Fibroblast of the aortic adventitia (primary cell): ENCODE results near the gene RBFA. TPM values are rescaled to one million over a fixed set of nuclear protein-coding genes. Genes with fewer than 3 reads are reported as not detected.

Source experiments
- DNase-seq: peaks from one replicate; pipeline ENCODE4 v3.0.0-alpha.2; 2010; ENCODE audit warnings: low read depth
- H3K4me3 ChIP-seq: 2 replicates; pipeline ENCODE4 v1.5.1; 2011; ENCODE audit warnings: low read depth, mild to moderate bottlenecking, control low read depth, low read length, moderate library complexity
- total RNA-seq: library from RNA; depleted of rRNA; stranded (reverse); fragments of >200 nt; gene quantifications from 2 replicates; pipeline ENCODE4 v1.2.3, GENCODE V29; 2012; ENCODE audit warnings: low replicate concordance
- TF ChIP-seq, protein P1 (sequence below): IDR thresholded peaks from 2 replicates; pipeline ENCODE4 v1.5.1; 2011; ENCODE audit warnings: mild to moderate bottlenecking, low read length, control low read depth, inconsistent platforms; ENCODE audit not compliant: insufficient read depth

The RBFA gene
- total RNA-seq, 1 donor, result 17.6 TPM

DNA sequence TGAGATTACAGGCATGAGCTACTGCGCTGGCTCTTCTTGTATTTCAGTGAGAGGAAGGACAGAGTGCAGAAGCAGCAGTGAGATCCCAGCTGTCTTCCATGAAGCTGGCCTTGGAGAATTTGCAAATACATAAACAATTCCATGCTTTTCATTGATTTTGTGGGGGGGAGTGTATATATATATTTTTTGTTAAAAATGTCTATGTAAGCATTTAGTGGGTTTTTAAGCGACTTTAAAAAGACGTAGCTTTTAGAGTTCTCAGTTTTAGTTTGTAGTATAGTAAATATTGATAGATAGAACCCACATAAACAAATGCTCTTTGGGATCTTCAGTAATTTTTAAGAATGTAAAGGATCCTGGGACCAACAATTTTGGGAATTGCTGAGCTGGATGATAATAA, 6.3 kb downstream of the RBFA start:
- no peak for DNase-seq
- TF ChIP-seq, protein P1, sequence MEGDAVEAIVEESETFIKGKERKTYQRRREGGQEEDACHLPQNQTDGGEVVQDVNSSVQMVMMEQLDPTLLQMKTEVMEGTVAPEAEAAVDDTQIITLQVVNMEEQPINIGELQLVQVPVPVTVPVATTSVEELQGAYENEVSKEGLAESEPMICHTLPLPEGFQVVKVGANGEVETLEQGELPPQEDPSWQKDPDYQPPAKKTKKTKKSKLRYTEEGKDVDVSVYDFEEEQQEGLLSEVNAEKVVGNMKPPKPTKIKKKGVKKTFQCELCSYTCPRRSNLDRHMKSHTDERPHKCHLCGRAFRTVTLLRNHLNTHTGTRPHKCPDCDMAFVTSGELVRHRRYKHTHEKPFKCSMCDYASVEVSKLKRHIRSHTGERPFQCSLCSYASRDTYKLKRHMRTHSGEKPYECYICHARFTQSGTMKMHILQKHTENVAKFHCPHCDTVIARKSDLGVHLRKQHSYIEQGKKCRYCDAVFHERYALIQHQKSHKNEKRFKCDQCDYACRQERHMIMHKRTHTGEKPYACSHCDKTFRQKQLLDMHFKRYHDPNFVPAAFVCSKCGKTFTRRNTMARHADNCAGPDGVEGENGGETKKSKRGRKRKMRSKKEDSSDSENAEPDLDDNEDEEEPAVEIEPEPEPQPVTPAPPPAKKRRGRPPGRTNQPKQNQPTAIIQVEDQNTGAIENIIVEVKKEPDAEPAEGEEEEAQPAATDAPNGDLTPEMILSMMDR, result no peak
- no peak overlapping the region for H3K4me3 ChIP-seq

DNA sequence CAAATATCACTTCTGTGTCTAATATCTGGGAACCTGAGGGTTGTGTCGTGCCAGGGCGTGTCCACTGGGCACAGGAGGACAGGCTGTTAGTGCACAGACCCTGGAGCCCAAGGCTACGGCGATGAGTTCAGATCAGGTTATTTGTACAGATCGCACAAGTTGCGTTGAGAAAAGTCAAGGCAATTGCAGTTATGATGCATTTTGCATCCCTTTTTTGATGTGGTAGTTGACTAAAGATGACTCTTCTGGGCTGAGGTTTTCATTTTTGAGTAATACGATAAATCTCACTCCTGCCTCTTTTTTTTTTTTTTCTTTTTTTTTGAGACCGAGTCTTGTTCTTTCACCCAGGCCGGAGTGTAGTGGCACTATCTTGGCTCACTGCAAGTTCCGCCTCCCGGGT, 7.2 kb downstream of the RBFA start:
- H3K4me3 ChIP-seq, result no peak overlapping the region
- TF ChIP-seq, protein P1, result no peak
- DNase-seq, result no peak

DNA sequence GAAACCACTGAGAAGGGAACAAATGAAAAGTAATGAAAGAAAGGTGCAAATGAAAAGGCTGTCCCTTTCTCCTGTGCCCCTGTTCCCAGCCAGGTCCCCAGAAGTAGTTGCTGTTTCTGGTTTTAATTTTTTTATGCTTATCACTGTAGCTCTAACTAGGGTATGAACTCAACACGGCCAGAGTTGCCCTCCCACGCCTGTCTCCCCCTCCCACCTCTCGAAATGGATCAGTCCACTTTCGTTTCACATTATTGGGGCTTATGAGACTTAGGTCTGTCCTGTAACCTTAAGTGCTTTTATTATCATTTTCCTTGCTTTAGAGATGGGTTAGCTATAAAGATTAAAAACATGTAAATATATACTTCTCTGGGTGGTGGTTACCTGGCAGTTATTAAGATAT, 8.6 kb downstream of the RBFA start:
- no peak overlapping the region for H3K4me3 ChIP-seq
- DNase-seq, result no peak
- TF ChIP-seq, protein P1, result no peak

- no peak overlapping the region for H3K4me3 ChIP-seq
- TF ChIP-seq, protein P1, result no peak
- no peak for DNase-seq
These were observed 9.8 kb downstream of the RBFA start for GRCh38 chr18:80044072-80044471.

DNA sequence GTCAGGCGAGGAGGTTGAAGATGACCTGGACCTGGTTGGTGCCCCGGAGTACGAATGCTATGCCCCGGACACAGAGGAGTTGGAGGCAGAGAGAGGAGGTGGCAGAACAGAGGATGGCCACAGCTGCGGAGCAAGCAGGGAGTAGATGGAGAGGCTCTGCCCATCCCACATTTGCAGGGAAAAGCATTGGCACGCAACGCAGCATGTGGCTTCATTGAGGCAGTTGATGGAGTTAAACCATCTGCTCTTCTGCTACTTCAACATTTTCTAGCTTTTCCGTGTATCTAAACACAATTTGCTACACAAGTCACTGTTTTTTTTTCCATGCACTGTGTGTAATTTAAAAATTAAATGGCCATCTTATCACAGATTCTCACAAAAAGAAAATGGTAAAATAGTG, 11.8 kb downstream of the RBFA start:
- TF ChIP-seq, protein P1, result no peak
- DNase-seq, result no peak

DNA sequence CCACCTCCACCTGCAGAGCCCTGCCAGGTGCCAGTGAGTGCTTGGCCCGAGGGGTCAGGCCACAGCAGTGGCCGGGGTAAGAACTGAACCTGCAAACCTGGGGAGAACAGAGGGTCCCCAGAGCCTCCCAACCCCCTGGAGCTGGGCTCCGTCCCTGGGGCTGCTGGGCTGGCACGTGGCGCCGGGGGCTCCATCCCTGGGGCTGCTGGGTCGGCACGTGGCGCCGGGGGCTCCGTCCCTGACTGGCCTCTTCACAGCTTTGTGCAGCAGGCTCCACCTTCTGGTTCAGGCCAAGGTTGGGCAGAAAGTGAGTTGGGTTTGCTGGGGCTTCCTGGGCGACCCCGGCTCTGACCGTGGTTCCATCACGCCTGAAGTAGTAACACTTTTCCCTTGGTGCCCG, 12.2 kb downstream of the RBFA start:
- TF ChIP-seq, protein P1, result no peak
- no peak for DNase-seq
- no peak overlapping the region for H3K4me3 ChIP-seq

More for the DNA sequence above, 11.8 kb downstream of the RBFA start:
- no peak overlapping the region for H3K4me3 ChIP-seq

- no peak for DNase-seq
- no peak overlapping the region for H3K4me3 ChIP-seq
- TF ChIP-seq, protein P1, result no peak
These were observed 12.8 kb downstream of the RBFA start for GRCh38 chr18:80046961-80047541.
